Smooth muscle cell (in vitro differentiated cells): ENCODE measurements around the gene NEUROD2. TPM values are rescaled to one million over a fixed set of nuclear protein-coding genes. Genes with fewer than 3 reads are reported as not detected.

Experiments used
- DNase-seq: peaks from one replicate; lab custom pipeline; 2025; ENCODE audit not compliant: unreplicated experiment; lab: John Stamatoyannopoulos, UW
- H2AFZ ChIP-seq: fragments of 200-600 bp; sonication (generic); 2 replicates; pipeline ENCODE4 v1.6.0; 2016; ENCODE audit warnings: antibody characterized with exemption, low read depth, mild to moderate bottlenecking
- H3F3A ChIP-seq: fragments of 200-600 bp; sonication (generic); 2 replicates; pipeline ENCODE4 v1.6.0; 2017; ENCODE audit warnings: antibody characterized with exemption, low read depth
- H3K27ac ChIP-seq: fragments of 200-600 bp; sonication (generic); 2 replicates; pipeline ENCODE4 v1.5.1; 2016; ENCODE audit warnings: low read depth, mild to moderate bottlenecking
- H3K27me3 ChIP-seq: fragments of 200-600 bp; sonication (generic); 2 replicates; pipeline ENCODE4 v1.6.1; 2016; ENCODE audit warnings: low read depth, mild to moderate bottlenecking
- H3K36me3 ChIP-seq: fragments of 200-600 bp; sonication (generic); 2 replicates; pipeline ENCODE4 v1.5.1; 2016; ENCODE audit warnings: low read depth
- H3K4me1 ChIP-seq: fragments of 200-600 bp; sonication (generic); 2 replicates; pipeline ENCODE4 v1.5.1; 2016; ENCODE audit warnings: low read depth
- H3K4me2 ChIP-seq: fragments of 200-600 bp; sonication (generic); 2 replicates; pipeline ENCODE4 v1.6.0; 2016; ENCODE audit warnings: mild to moderate bottlenecking
- H3K4me3 ChIP-seq: fragments of 200-600 bp; sonication (generic); 2 replicates; pipeline ENCODE4 v1.5.1; 2016; ENCODE audit warnings: mild to moderate bottlenecking
- H3K79me2 ChIP-seq: fragments of 200-600 bp; sonication (generic); 2 replicates; pipeline ENCODE4 v1.6.0; 2016; ENCODE audit warnings: low read depth, mild to moderate bottlenecking
- H3K9ac ChIP-seq: fragments of 200-600 bp; sonication (generic); 2 replicates; pipeline ENCODE4 v1.6.0; 2016; ENCODE audit warnings: low read depth
- H3K9me3 ChIP-seq: fragments of 200-600 bp; sonication (generic); replicated peaks from 2 replicates; pipeline ENCODE4 v1.5.1; 2016; ENCODE audit warnings: low read depth
- H4K20me1 ChIP-seq: fragments of 200-600 bp; sonication (generic); 2 replicates; pipeline ENCODE4 v1.6.0; 2016; ENCODE audit warnings: low read depth
- WGBS: methylation state at CpG from one replicate; pipeline ENCODE4 v1.1.7; 2016; ENCODE audit warnings: low lambda C conversion rate; 5-methylcytosine and 5-hydroxymethylcytosine counted together
- polyA plus RNA-seq: library from polyadenylated mRNA; unstranded; fragments of >200 nt; fragmentation: Nextera tagmentation; extraction: Ambion mirVana; gene quantifications from 2 replicates; pipeline ENCODE4 v1.2.1, GENCODE V29; 2016
- total RNA-seq: library from RNA; depleted of rRNA; stranded (reverse); fragments of >200 nt; gene quantifications from 2 replicates; pipeline ENCODE4 v1.2.3, GENCODE V29; 2014
- TF ChIP-seq, protein P1 (sequence below): fragments of 200-600 bp; sonication (generic); IDR thresholded peaks from 2 replicates; pipeline ENCODE4 v1.5.1; 2017; ENCODE audit warnings: borderline replicate concordance, mild to moderate bottlenecking, antibody characterized with exemption; ENCODE audit not compliant: insufficient read depth, poor library complexity, severe bottlenecking

Gene NEUROD2
- total and polyA plus RNA-seq, 2 experiments from 2014 or later, result 0.19 TPM; not detected in 1

DNA sequence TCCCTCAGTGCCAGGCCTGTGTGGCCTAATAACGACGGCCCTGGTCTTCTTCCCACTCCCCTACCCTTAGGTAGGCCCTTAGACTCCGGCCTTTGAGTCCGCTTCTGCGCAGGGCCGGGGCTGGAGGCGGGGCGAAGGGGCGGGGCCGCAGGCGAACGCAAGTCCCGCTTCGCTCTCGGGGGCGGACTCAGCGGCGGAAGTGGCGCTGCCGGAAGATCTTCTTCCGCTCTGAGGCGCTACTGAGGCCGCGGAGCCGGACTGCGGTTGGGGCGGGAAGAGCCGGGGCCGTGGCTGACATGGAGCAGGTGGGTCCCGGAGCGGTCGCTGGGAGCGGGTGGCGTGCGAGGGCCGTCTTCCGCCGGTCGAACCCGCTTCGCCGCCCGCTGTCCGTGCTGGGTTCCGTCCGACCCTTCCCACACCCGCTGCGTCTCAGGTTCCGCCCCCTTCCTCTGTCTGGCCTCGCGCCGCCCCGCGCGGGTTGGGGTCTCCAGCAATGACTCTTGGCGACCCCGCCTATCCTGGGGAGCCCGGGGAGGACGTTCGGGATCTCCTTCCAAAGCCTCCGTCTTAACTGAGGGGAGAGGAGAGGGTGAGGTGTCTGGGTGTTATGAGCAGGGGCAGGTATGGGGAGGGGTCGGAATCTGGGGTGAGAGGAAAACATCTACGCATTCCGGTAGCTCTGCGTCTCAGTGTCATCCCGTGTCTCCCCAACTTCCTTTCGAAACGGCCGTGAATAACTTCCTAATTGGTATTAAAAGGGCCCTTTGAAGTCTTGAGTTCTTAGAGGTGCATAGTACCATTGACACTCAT is 29.4 kb upstream of the NEUROD2 start, which contains the start of gene STARD3:
TSS of gene STARD3 (plus strand) at position 218 of the 810 bp plus-strand sequence. CDS start 16,388 bp downstream, outside the sequence.
- H3K9ac ChIP-seq, result peak within 1 kb of the TSS; percentile 84
- TF ChIP-seq, protein P1, sequence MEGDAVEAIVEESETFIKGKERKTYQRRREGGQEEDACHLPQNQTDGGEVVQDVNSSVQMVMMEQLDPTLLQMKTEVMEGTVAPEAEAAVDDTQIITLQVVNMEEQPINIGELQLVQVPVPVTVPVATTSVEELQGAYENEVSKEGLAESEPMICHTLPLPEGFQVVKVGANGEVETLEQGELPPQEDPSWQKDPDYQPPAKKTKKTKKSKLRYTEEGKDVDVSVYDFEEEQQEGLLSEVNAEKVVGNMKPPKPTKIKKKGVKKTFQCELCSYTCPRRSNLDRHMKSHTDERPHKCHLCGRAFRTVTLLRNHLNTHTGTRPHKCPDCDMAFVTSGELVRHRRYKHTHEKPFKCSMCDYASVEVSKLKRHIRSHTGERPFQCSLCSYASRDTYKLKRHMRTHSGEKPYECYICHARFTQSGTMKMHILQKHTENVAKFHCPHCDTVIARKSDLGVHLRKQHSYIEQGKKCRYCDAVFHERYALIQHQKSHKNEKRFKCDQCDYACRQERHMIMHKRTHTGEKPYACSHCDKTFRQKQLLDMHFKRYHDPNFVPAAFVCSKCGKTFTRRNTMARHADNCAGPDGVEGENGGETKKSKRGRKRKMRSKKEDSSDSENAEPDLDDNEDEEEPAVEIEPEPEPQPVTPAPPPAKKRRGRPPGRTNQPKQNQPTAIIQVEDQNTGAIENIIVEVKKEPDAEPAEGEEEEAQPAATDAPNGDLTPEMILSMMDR, result peak; percentile 6
- H3K4me2 ChIP-seq, result peak within 1 kb of the TSS; percentile 95
- H3F3A ChIP-seq, result no peaks in the 10 kb centered on the region
- DNase-seq, result peak; percentile 49
- under 1% methylated on average over 62 of the region's 69 CpGs for WGBS
- no peaks in the 10 kb centered on the region for H3K36me3 ChIP-seq
- peaks cover 32% of the 10 kb centered on the region for H4K20me1 ChIP-seq
- peak within 1 kb of the TSS; percentile 22 for H3K27ac ChIP-seq
- peak within 1 kb of the TSS; percentile 94 for H3K4me3 ChIP-seq
- peak within 1 kb of the TSS; percentile 89 for H2AFZ ChIP-seq
- no peaks in the 10 kb centered on the region for H3K9me3 ChIP-seq
- H3K4me1 ChIP-seq, result peaks cover 13% of the 10 kb centered on the region
- H3K27me3 ChIP-seq, result peaks cover 5% of the 10 kb centered on the region
- peaks cover 45% of the 10 kb centered on the region for H3K79me2 ChIP-seq

GRCh38 chr17:39636587-39636926 is 28.8 kb upstream of the NEUROD2 start:
- peaks cover 42% of the 10 kb centered on the region for H3K79me2 ChIP-seq
- peak overlapping the region; percentile 84 for H3K9ac ChIP-seq
- H3K4me1 ChIP-seq, result peaks cover 13% of the 10 kb centered on the region
- no peak for DNase-seq
- peak overlapping the region; percentile 89 for H2AFZ ChIP-seq
- H3K27ac ChIP-seq, result no peak overlapping the region
- peaks cover 27% of the 10 kb centered on the region for H4K20me1 ChIP-seq
- peak overlapping the region; percentile 94 for H3K4me3 ChIP-seq
- peak overlapping the region; percentile 95 for H3K4me2 ChIP-seq
- no peaks in the 10 kb centered on the region for H3K9me3 ChIP-seq
- H3K27me3 ChIP-seq, result peaks cover 8% of the 10 kb centered on the region
- no peaks in the 10 kb centered on the region for H3F3A ChIP-seq
- H3K36me3 ChIP-seq, result no peaks in the 10 kb centered on the region
- WGBS, result 54% methylated on average over 6 of the region's 6 CpGs
- TF ChIP-seq, protein P1, result no peak

GRCh38 chr17:39635614-39636176 is 28.0 kb upstream of the NEUROD2 start:
- Histone ChIP-seq H2AFZ (no peak overlapping the region), H3K79me2 (peaks cover 34% of the 10 kb centered on the region), H4K20me1 (peaks cover 19% of the 10 kb centered on the region), H3K9me3 (no peaks in the 10 kb centered on the region), H3K27ac (no peak overlapping the region), H3F3A (no peaks in the 10 kb centered on the region), H3K4me1 (peaks cover 13% of the 10 kb centered on the region), H3K36me3 (no peaks in the 10 kb centered on the region), H3K9ac (no peak overlapping the region), H3K27me3 (peaks cover 17% of the 10 kb centered on the region), H3K4me2 (no peak overlapping the region), H3K4me3 (no peak overlapping the region)
- TF ChIP-seq, protein P1, result no peak
- WGBS, result 91% methylated on average over 8 of the region's 8 CpGs
- DNase-seq, result no peak
